HuH-7 (cell line): ENCODE measurements around the gene AFF1.

Source experiments
- DNase-seq: peaks from one replicate; pipeline ENCODE4 v3.0.0; 2011; ENCODE audit warnings: low spot score

AFF1 gene

GRCh38 chr4:86919561-86920223 lies 15.1 kb upstream of the AFF1 start:
- DNase-seq: no peak

- DNase-seq: no peak
These were observed 13.1 kb upstream of the AFF1 start for GRCh38 chr4:86921608-86922252.

- no peak for DNase-seq
These were observed 10.0 kb upstream of the AFF1 start for GRCh38 chr4:86924811-86925210.

- no peak for DNase-seq
These were observed 8.2 kb upstream of the AFF1 start for GRCh38 chr4:86926435-86927086.

GRCh38 chr4:86927843-86928395 lies 6.9 kb upstream of the AFF1 start:
- DNase-seq: peak; percentile 47

- DNase-seq: no peak
These were observed 6.2 kb upstream of the AFF1 start for GRCh38 chr4:86928400-86929255.

- peak; percentile 18 for DNase-seq
These were observed 552 bp upstream of the AFF1 start for GRCh38 chr4:86934147-86934770.

GRCh38 chr4:86935566-86935852 lies 698 bp downstream of the AFF1 start:
- DNase-seq: no peak

- peak; percentile 68 for DNase-seq
These were observed 1.3 kb downstream of the AFF1 start for GRCh38 chr4:86935853-86936733.

- DNase-seq: no peak
These were observed 4.1 kb downstream of the AFF1 start for GRCh38 chr4:86938771-86939520.

- DNase-seq: no peak
These were observed 5.1 kb downstream of the AFF1 start for GRCh38 chr4:86939729-86940575.

- DNase-seq: no peak
These were observed 6.2 kb downstream of the AFF1 start for GRCh38 chr4:86940920-86941460.

GRCh38 chr4:86942185-86942666 lies 7.4 kb downstream of the AFF1 start:
- peak; percentile 16 for DNase-seq

- DNase-seq: no peak
These were observed 10.4 kb downstream of the AFF1 start for GRCh38 chr4:86944964-86945781.

- no peak for DNase-seq
These were observed 12.2 kb downstream of the AFF1 start for GRCh38 chr4:86946868-86947500.

- no peak for DNase-seq
These were observed 12.8 kb downstream of the AFF1 start for GRCh38 chr4:86947501-86948120.

GRCh38 chr4:86948276-86948675 lies 13.5 kb downstream of the AFF1 start:
- no peak for DNase-seq
